DLD1 (cell line): ENCODE measurements around the gene KLF11.

Experiments
- in situ Hi-C: cut with HindIII; loops from 2 replicates; pipeline ENCODE4 v1.10.0; 2017; ENCODE audit warnings: low sequenced_read_pairs

KLF11 gene

GRCh38 chr2:10061221-10061925 is 18.0 kb downstream of the KLF11 start:
- in situ Hi-C loops, result no loop called here

- in situ Hi-C loops, result no loop called here
Measured at GRCh38 chr2:10062931-10063365, 19.6 kb downstream of the KLF11 start.

- in situ Hi-C loops, result no loop called here
Measured at GRCh38 chr2:10063566-10063965, 20.2 kb downstream of the KLF11 start.

GRCh38 chr2:10064932-10065772 is 21.8 kb downstream of the KLF11 start:
- in situ Hi-C loops, result no loop called here

GRCh38 chr2:10065773-10066055 is 22.4 kb downstream of the KLF11 start:
- in situ Hi-C loops, result no loop called here

GRCh38 chr2:10067330-10067729 is 24.0 kb downstream of the KLF11 start:
- in situ Hi-C loops, result no loop called here

- in situ Hi-C loops, result no loop called here
Measured at GRCh38 chr2:10067881-10068280, 24.5 kb downstream of the KLF11 start.

GRCh38 chr2:10071176-10071575 is 27.8 kb downstream of the KLF11 start:
- in situ Hi-C loops, result no loop called here

- in situ Hi-C loops, result no loop called here
Measured at GRCh38 chr2:10071595-10071994, 28.2 kb downstream of the KLF11 start.

- in situ Hi-C loops, result no loop called here
Measured at GRCh38 chr2:10072656-10073480, 29.5 kb downstream of the KLF11 start.

GRCh38 chr2:10073706-10074105 is 30.4 kb downstream of the KLF11 start:
- in situ Hi-C loops, result no loop called here

- in situ Hi-C loops, result no loop called here
Measured at GRCh38 chr2:10075101-10075500, 31.8 kb downstream of the KLF11 start.

- in situ Hi-C loops, result no loop called here
Measured at GRCh38 chr2:10075571-10076209, 32.3 kb downstream of the KLF11 start.

- in situ Hi-C loops, result no loop called here
Measured at GRCh38 chr2:10076511-10076910, 33.2 kb downstream of the KLF11 start.

GRCh38 chr2:10076988-10077527 is 33.7 kb downstream of the KLF11 start:
- in situ Hi-C loops, result no loop called here

- in situ Hi-C loops, result no loop called here
Measured at GRCh38 chr2:10078001-10078400, 34.7 kb downstream of the KLF11 start.

- in situ Hi-C loops, result no loop called here
Measured at GRCh38 chr2:10078704-10079265, 35.4 kb downstream of the KLF11 start.

GRCh38 chr2:10079266-10079869 is 36.0 kb downstream of the KLF11 start:
- in situ Hi-C loops, result no loop called here

GRCh38 chr2:10079870-10080535 is 36.7 kb downstream of the KLF11 start, which contains the start of gene CYS1:
Gene CYS1 (minus strand): TSS chr2:10080411. CDS start chr2:10080223, 188 bp downstream.
- in situ Hi-C loops, result no loop called here
